Activated CD4-positive, alpha-beta T cell treated with anti-CD3 and anti-CD28 coated beads for 4 hours (primary cell): Measurements from ENCODE around the gene GALNTL6.

Source experiments
- DNase-seq, 2 donors: peaks; one replicate each; pipeline ENCODE4 v3.0.0-alpha.2; 2020

GALNTL6 gene

GRCh38 chr4:172127168-172127567 lies 314.0 kb downstream of the GALNTL6 start:
- no peak for DNase-seq

- no peak for DNase-seq
Observed at GRCh38 chr4:172129593-172129992, 316.4 kb downstream of the GALNTL6 start.

- DNase-seq = no peak
Observed at GRCh38 chr4:172134521-172134920, 321.3 kb downstream of the GALNTL6 start.

GRCh38 chr4:172141025-172141424 lies 327.8 kb downstream of the GALNTL6 start:
- DNase-seq = no peak

GRCh38 chr4:172142281-172142741 lies 329.1 kb downstream of the GALNTL6 start:
- DNase-seq = no peak

GRCh38 chr4:172143605-172144314 lies 330.6 kb downstream of the GALNTL6 start:
- no peak for DNase-seq

- DNase-seq = no peak
Observed at GRCh38 chr4:172147687-172148086, 334.5 kb downstream of the GALNTL6 start.

- no peak for DNase-seq
Observed at GRCh38 chr4:172149329-172149728, 336.1 kb downstream of the GALNTL6 start.

- no peak for DNase-seq
Observed at GRCh38 chr4:172152284-172152683, 339.1 kb downstream of the GALNTL6 start.

- DNase-seq = no peak
Observed at GRCh38 chr4:172153719-172154118, 340.5 kb downstream of the GALNTL6 start.

GRCh38 chr4:172155838-172156345 lies 342.7 kb downstream of the GALNTL6 start:
- DNase-seq = no peak

- DNase-seq = no peak
Observed at GRCh38 chr4:172157946-172158345, 344.7 kb downstream of the GALNTL6 start.

- no peak for DNase-seq
Observed at GRCh38 chr4:172163215-172163614, 350.0 kb downstream of the GALNTL6 start.

GRCh38 chr4:172168888-172169287 lies 355.7 kb downstream of the GALNTL6 start:
- no peak for DNase-seq

- DNase-seq = no peak
Observed at GRCh38 chr4:172169871-172170270, 356.7 kb downstream of the GALNTL6 start.

- no peak for DNase-seq
Observed at GRCh38 chr4:172173206-172173605, 360.0 kb downstream of the GALNTL6 start.

GRCh38 chr4:172177382-172177781 lies 364.2 kb downstream of the GALNTL6 start:
- no peak for DNase-seq

- DNase-seq = no peak
Observed at GRCh38 chr4:172188248-172188988, 375.2 kb downstream of the GALNTL6 start.

GRCh38 chr4:172202480-172203076 lies 389.4 kb downstream of the GALNTL6 start:
- no peak for DNase-seq

- no peak for DNase-seq
Observed at GRCh38 chr4:172207258-172207657, 394.1 kb downstream of the GALNTL6 start.

GRCh38 chr4:172207886-172208285 lies 394.7 kb downstream of the GALNTL6 start:
- DNase-seq = no peak

GRCh38 chr4:172220679-172221078 lies 407.5 kb downstream of the GALNTL6 start:
- no peak for DNase-seq

GRCh38 chr4:172225457-172225856 lies 412.3 kb downstream of the GALNTL6 start:
- DNase-seq = no peak

- DNase-seq = no peak
Observed at GRCh38 chr4:172232966-172233365, 419.8 kb downstream of the GALNTL6 start.
